Gastrocnemius medialis (tissue), 4 donors: ENCODE results near the gene ATRNL1. TPM values are rescaled to one million over a fixed set of nuclear protein-coding genes. Genes with fewer than 3 reads are reported as not detected.

ENCODE experiments used
- ATAC-seq, 2 donors: fragments of 150-250 bp; one replicate each; pipeline ENCODE4 v1.9.1; 2016
- DNase-seq, 2 donors: peaks; one replicate each; pipeline ENCODE4 v3.0.0-alpha.2; 2019
- H3K27ac ChIP-seq, 4 donors: fragments of 200-600 bp; sonication (generic); 1 replicate in 1 of 4; 2 replicates in 3 of 4; pipeline ENCODE4 v1.5.1; 2016 to 2018; ENCODE audit warnings: mild to moderate bottlenecking in 2 of 4, moderate library complexity in 1 of 4
- H3K27me3 ChIP-seq, 3 donors: fragments of 200-600 bp; sonication (generic) in 2 of 3; 1 replicate in 1 of 3; 2 replicates in 2 of 3; pipeline versions ENCODE4 v1.5.1 to v1.6.0; 2016 to 2019; ENCODE audit warnings: mild to moderate bottlenecking in 1 of 3, moderate library complexity in 1 of 3
- H3K36me3 ChIP-seq, 2 donors: fragments of 200-600 bp; sonication (generic) in 1 of 2; one replicate each; pipeline ENCODE4 v1.5.1; 2017 to 2018
- H3K4me1 ChIP-seq, 2 donors: fragments of 200-600 bp; sonication (generic) in 1 of 2; one replicate each; pipeline ENCODE4 v1.5.1; 2016 to 2017; ENCODE audit warnings: mild to moderate bottlenecking in 2 of 2
- H3K4me3 ChIP-seq, 4 donors: fragments of 200-600 bp; sonication (generic) in 3 of 4; 1 replicate in 1 of 4; 2 replicates in 3 of 4; pipeline ENCODE4 v1.5.1; 2016 to 2019; ENCODE audit warnings: mild to moderate bottlenecking in 2 of 4
- H3K9me3 ChIP-seq, 3 donors: fragments of 200-600 bp; sonication (generic) in 2 of 3; 1 replicate in 1 of 3; 2 replicates in 2 of 3; pipeline ENCODE4 v1.5.1; 2016 to 2019
- CTCF ChIP-seq, 5 experiments: fragments of 450-650 bp in 3 of 5; fragments of 200-600 bp in 2 of 5; sonication (generic) in 2 of 5; IDR thresholded peaks in 4 of 5; conservative IDR thresholded peaks in 1 of 5; 1 replicate in 4 of 5; 2 replicates in 1 of 5; pipeline ENCODE4 v1.5.1; 2016 to 2019; ENCODE audit warnings: antibody characterized with exemption in 5 of 5, mild to moderate bottlenecking in 3 of 5, moderate library complexity in 3 of 5
- POLR2A ChIP-seq, 2 donors: fragments of 450-650 bp; IDR thresholded peaks; one replicate each; pipeline ENCODE4 v1.6.1; 2017; ENCODE audit warnings: antibody characterized with exemption in 2 of 2, mild to moderate bottlenecking in 2 of 2, moderate library complexity in 2 of 2
- in situ Hi-C, 4 donors: fragments of 200-750 bp; cut with MboI; loops; one replicate each; pipeline versions ENCODE4 v1.15.0 to v1.8.0; 2017; ENCODE audit warnings: low sequenced_read_pairs in 4 of 4
- intact Hi-C: fragments of 100-400 bp; cut with DNase I; formaldehyde crosslinking; loops from one replicate; pipeline ENCODE4 v1.15.1; 2023; ENCODE audit warnings: low total_unique reads
- total RNA-seq, 4 donors: library from RNA; depleted of rRNA; stranded (reverse); fragments of >200 nt; gene quantifications; one replicate each; pipeline versions ENCODE4 v1.1.0 to v1.2.3, GENCODE V29; 2016

The ATRNL1 gene
- total RNA-seq, 4 donors from 2014 or later, result 1.6 to 10.8 (median 3.8) TPM

DNA sequence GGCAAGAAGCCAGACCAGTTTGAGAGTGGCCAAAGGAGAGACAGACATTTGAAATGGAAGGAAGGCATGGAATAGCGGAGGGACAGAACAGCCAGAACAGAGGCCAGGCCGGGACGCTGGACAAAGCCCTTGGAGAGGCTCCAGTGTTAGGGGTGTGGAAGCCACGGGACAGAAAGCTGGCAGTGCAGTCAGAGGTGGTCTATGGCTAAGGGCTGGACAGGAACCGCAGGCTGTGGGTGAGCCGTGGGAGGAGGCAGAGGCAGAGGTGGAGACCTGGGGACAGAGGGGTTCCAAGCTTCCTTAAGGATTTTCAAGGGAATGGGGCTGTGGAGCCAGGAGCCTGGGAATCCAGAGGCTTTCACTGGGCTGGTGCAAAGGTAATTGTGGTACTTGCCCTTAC, 878.8 kb downstream of the ATRNL1 start:
- TF ChIP-seq CTCF (IDR thresholded peaks at IDR 0.05 in 4 of 5, conservative IDR thresholded peaks at IDR 0.05 in 1 of 5) (no peak), POLR2A (IDR thresholded peaks at IDR 0.05) (no peak)
- H3K27ac ChIP-seq, result no peak overlapping the region
- in situ Hi-C loops (no loop called here), intact Hi-C loops (no loop called here)
- DNase-seq (no peak), ATAC-seq (no peak)
- H3K4me3 ChIP-seq, result no peak overlapping the region
- H3K4me1 ChIP-seq, result no peaks in the 10 kb centered on the region
- no peaks in the 10 kb centered on the region for H3K36me3 ChIP-seq
- no peaks in the 10 kb centered on the region for H3K9me3 ChIP-seq
- H3K27me3 ChIP-seq, result no peaks in the 10 kb centered on the region

DNA sequence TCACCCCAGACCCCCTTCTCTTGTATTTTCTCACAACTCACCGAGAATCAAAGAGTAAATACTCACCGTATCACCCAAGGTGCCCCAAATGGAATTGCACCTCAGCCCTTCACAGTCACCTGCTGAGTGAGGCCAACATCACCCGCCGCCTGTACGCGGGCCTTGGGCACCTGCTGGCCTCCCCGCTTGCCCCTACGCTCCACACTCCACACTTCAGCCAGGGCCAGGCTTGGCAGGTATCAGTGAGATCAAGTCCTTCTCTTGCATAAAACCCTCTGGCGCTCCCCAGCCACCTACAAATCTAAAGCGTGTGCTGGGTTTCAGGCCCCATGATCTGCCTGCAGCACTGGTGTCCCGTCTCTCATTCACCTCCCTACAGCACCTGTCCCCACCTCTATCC, 879.3 kb downstream of the ATRNL1 start:
- H3K27ac ChIP-seq, result no peak overlapping the region
- DNase-seq (no peak), ATAC-seq (no peak)
- H3K27me3 ChIP-seq, result no peaks in the 10 kb centered on the region
- TF ChIP-seq CTCF (IDR thresholded peaks at IDR 0.05 in 4 of 5, conservative IDR thresholded peaks at IDR 0.05 in 1 of 5), result no peak
- TF ChIP-seq POLR2A (IDR thresholded peaks at IDR 0.05), result no peak
- H3K4me3 ChIP-seq, result no peak overlapping the region
- no peaks in the 10 kb centered on the region for H3K4me1 ChIP-seq
- intact Hi-C loops (no loop called here), in situ Hi-C loops (no loop called here)
- H3K9me3 ChIP-seq, result no peaks in the 10 kb centered on the region
- H3K36me3 ChIP-seq, result no peaks in the 10 kb centered on the region

DNA sequence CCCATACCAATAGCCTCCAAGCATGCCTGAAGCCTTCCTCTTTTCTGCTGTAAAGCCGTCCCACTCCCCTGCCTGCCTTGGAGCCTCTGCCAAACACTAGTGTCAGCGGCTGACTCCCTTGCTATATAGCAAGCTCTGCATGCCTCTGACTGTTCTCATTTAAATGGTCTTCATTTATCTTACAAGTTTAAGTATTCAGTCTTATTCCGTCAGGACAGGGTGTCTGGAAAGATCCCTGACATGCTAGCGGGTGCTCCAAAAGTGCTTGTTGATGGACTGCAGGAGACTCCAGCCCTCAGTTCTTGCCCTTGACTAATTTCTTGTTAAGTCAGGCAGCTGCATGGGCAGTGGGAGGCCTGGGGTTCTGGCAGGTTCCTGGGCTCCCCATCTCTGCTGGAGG, 881.2 kb downstream of the ATRNL1 start:
- intact Hi-C loops, result no loop called here
- Histone ChIP-seq H3K9me3 (no peaks in the 10 kb centered on the region), H3K27ac (no peak overlapping the region), H3K27me3 (no peaks in the 10 kb centered on the region), H3K4me3 (no peak overlapping the region), H3K4me1 (no peaks in the 10 kb centered on the region), H3K36me3 (no peaks in the 10 kb centered on the region)
- ATAC-seq (no peak), DNase-seq (no peak)
- in situ Hi-C loops, result no loop called here
- TF ChIP-seq CTCF (IDR thresholded peaks at IDR 0.05 in 4 of 5, conservative IDR thresholded peaks at IDR 0.05 in 1 of 5) (no peak), POLR2A (IDR thresholded peaks at IDR 0.05) (no peak)

GRCh38 chr10:115974816-115975430, 881.8 kb downstream of the ATRNL1 start:
- intact Hi-C loops (no loop called here), in situ Hi-C loops (no loop called here)
- Histone ChIP-seq H3K27me3 (no peaks in the 10 kb centered on the region), H3K4me3 (no peak overlapping the region), H3K4me1 (no peaks in the 10 kb centered on the region), H3K9me3 (no peaks in the 10 kb centered on the region), H3K27ac (no peak overlapping the region), H3K36me3 (no peaks in the 10 kb centered on the region)
- no peak for TF ChIP-seq POLR2A (IDR thresholded peaks at IDR 0.05)
- TF ChIP-seq CTCF (IDR thresholded peaks at IDR 0.05 in 4 of 5, conservative IDR thresholded peaks at IDR 0.05 in 1 of 5), result no peak
- no peak for ATAC-seq
- DNase-seq, result no peak

- Histone ChIP-seq H3K9me3 (no peaks in the 10 kb centered on the region), H3K4me3 (no peak overlapping the region), H3K27ac (no peak overlapping the region), H3K4me1 (no peaks in the 10 kb centered on the region), H3K36me3 (no peaks in the 10 kb centered on the region), H3K27me3 (no peaks in the 10 kb centered on the region)
- DNase-seq (no peak), ATAC-seq (no peak)
- in situ Hi-C loops (no loop called here), intact Hi-C loops (no loop called here)
- TF ChIP-seq CTCF (IDR thresholded peaks at IDR 0.05 in 4 of 5, conservative IDR thresholded peaks at IDR 0.05 in 1 of 5), result no peak
- TF ChIP-seq POLR2A (IDR thresholded peaks at IDR 0.05), result no peak
Measured at GRCh38 chr10:115975506-115975905, 882.3 kb downstream of the ATRNL1 start.
